Thyroid gland (tissue), 4 donors: ENCODE data around the gene GARRE1. TPM values are rescaled to one million over a fixed set of nuclear protein-coding genes. Genes with fewer than 3 reads are reported as not detected.
"Not testable (repeated sequence)": the region's sequence is repeated elsewhere in the genome, so short reads cannot be mapped to it uniquely, and the experiment has no call there.

Source experiments
- DNase-seq, 2 donors: peaks; one replicate each; pipeline ENCODE4 v3.0.0-alpha.2; 2019
- H3K27ac ChIP-seq, 3 donors: fragments of 200-600 bp; sonication (generic); 1 replicate in 2 of 3; 2 replicates in 1 of 3; pipeline ENCODE4 v1.5.1; 2016 to 2019; ENCODE audit warnings: mild to moderate bottlenecking in 1 of 3, moderate library complexity in 1 of 3
- H3K27me3 ChIP-seq: fragments of 200-600 bp; sonication (generic); one replicate; pipeline ENCODE4 v1.5.1; 2019
- H3K36me3 ChIP-seq, 2 donors: fragments of 200-600 bp; sonication (generic); one replicate each; pipeline ENCODE4 v1.5.1; 2016 to 2019
- H3K4me1 ChIP-seq, 2 donors: fragments of 200-600 bp; sonication (generic); one replicate each; pipeline ENCODE4 v1.5.1; 2017 to 2019
- H3K4me3 ChIP-seq, 3 donors: fragments of 200-600 bp; sonication (generic); replicated peaks in 1 of 3; 1 replicate in 2 of 3; 2 replicates in 1 of 3; pipeline ENCODE4 v1.5.1; 2016; ENCODE audit warnings: mild to moderate bottlenecking in 1 of 3
- H3K9me3 ChIP-seq: fragments of 200-600 bp; sonication (generic); one replicate; pipeline ENCODE4 v1.5.1; 2017
- CTCF ChIP-seq, 6 experiments: fragments of 200-600 bp in 3 of 6; fragments of 450-650 bp in 3 of 6; sonication (generic) in 3 of 6; IDR thresholded peaks; one replicate each; pipeline ENCODE4 v1.5.1; 2016 to 2019; ENCODE audit warnings: antibody characterized with exemption in 6 of 6, mild to moderate bottlenecking in 2 of 6, inconsistent platforms in 1 of 6, moderate library complexity in 1 of 6
- POLR2A ChIP-seq, 2 donors: fragments of 450-650 bp; IDR thresholded peaks; one replicate each; pipeline ENCODE4 v1.6.1; 2017; ENCODE audit warnings: antibody characterized with exemption in 2 of 2, mild to moderate bottlenecking in 2 of 2, moderate library complexity in 1 of 2
- WGBS, 2 donors: methylation state at CpG; one replicate each; pipeline ENCODE4 v1.1.5; 2017; 5-methylcytosine and 5-hydroxymethylcytosine counted together
- intact Hi-C: fragments of 100-400 bp; cut with DNase I; formaldehyde crosslinking; loops from one replicate; pipeline ENCODE4 v1.15.1; 2023
- total RNA-seq, 4 donors: library from RNA; depleted of rRNA; stranded (reverse); fragments of >200 nt; gene quantifications; one replicate each; pipeline ENCODE4 v1.2.3, GENCODE V29; 2016

The GARRE1 gene
- total RNA-seq, 4 donors from 2014 or later = 24.7 to 43.5 (median 30.9) TPM

GRCh38 chr19:34237283-34237682 lies 17.1 kb upstream of the GARRE1 start:
- intact Hi-C loops = no loop called here
- Histone ChIP-seq H3K27me3 (no peaks in the 10 kb centered on the region), H3K4me1 (peaks cover 0 to 15% of the 10 kb centered on the region in 2 donors), H3K4me3 (no peak overlapping the region), H3K36me3 (no peaks in the 10 kb centered on the region), H3K9me3 (no peaks in the 10 kb centered on the region), H3K27ac (no peak overlapping the region)
- no peak for TF ChIP-seq POLR2A (IDR thresholded peaks at IDR 0.05)
- no peak for TF ChIP-seq CTCF (IDR thresholded peaks at IDR 0.05)
- no peak for DNase-seq
- 90 to 96% methylated on average over 3 of the region's 3 CpGs for WGBS, 2 donors

GRCh38 chr19:34237939-34238338 lies 16.4 kb upstream of the GARRE1 start:
- H3K27ac ChIP-seq = no peak overlapping the region
- no peak for TF ChIP-seq CTCF (IDR thresholded peaks at IDR 0.05)
- no peak for TF ChIP-seq POLR2A (IDR thresholded peaks at IDR 0.05)
- intact Hi-C loops = no loop called here
- H3K27me3 ChIP-seq = no peaks in the 10 kb centered on the region
- no peaks in the 10 kb centered on the region for H3K9me3 ChIP-seq
- no peak overlapping the region for H3K4me3 ChIP-seq
- H3K36me3 ChIP-seq = no peaks in the 10 kb centered on the region
- H3K4me1 ChIP-seq = peaks cover 0 to 8% of the 10 kb centered on the region in 2 donors
- DNase-seq = no peak
- WGBS, 2 donors = 80 to 98% methylated on average over 4 of the region's 4 CpGs

- intact Hi-C loops = no loop called here
- Histone ChIP-seq H3K4me1 (no peaks in the 10 kb centered on the region), H3K9me3 (no peaks in the 10 kb centered on the region), H3K36me3 (no peaks in the 10 kb centered on the region), H3K4me3 (no peak overlapping the region), H3K27me3 (no peaks in the 10 kb centered on the region), H3K27ac (no peak overlapping the region)
- 66 to 72% methylated on average over 13 of the region's 13 CpGs for WGBS, 2 donors
- TF ChIP-seq POLR2A (IDR thresholded peaks at IDR 0.05) (no peak), CTCF (IDR thresholded peaks at IDR 0.05) (peak in 4 of 6 experiments; percentile 6 to 40 (median 26))
- DNase-seq = peak; percentile 23 to 58
These were observed 12.6 kb upstream of the GARRE1 start for GRCh38 chr19:34241513-34242337.

- intact Hi-C loops, H3K27me3 ChIP-seq, H3K27ac ChIP-seq, H3K36me3 ChIP-seq, H3K4me1 ChIP-seq, H3K4me3 ChIP-seq, H3K9me3 ChIP-seq, DNase-seq: not testable (repeated sequence)
- WGBS, 2 donors = 94 to 97% methylated on average over 8 to 10 of the region's 10 CpGs
These were observed 11.0 kb upstream of the GARRE1 start for GRCh38 chr19:34243138-34243875.

GRCh38 chr19:34243876-34244578 lies 10.3 kb upstream of the GARRE1 start:
- Histone ChIP-seq H3K36me3 (no peaks in the 10 kb centered on the region), H3K27me3 (no peaks in the 10 kb centered on the region), H3K4me3 (no peak overlapping the region), H3K9me3 (no peaks in the 10 kb centered on the region), H3K4me1 (no peaks in the 10 kb centered on the region), H3K27ac (no peak overlapping the region)
- peak in 1 of 2 donors; percentile 34 for DNase-seq
- 68 to 70% methylated on average over 16 of the region's 17 CpGs for WGBS, 2 donors
- no peak for TF ChIP-seq POLR2A (IDR thresholded peaks at IDR 0.05)
- no peak for TF ChIP-seq CTCF (IDR thresholded peaks at IDR 0.05)
- intact Hi-C loops = no loop called here
